GM12878 (cell line): ENCODE measurements around the gene PALLD. TPM values are rescaled to one million over a fixed set of nuclear protein-coding genes. Genes with fewer than 3 reads are reported as not detected.

Experiments used
- ATAC-seq: fragments of 200-7000 bp; cut with Tn5 transposase; 3 replicates; pipeline ENCODE4 v1.9.1; 2020; ENCODE audit warnings: mild to moderate bottlenecking, moderate library complexity
- BruUV-seq: library from RNA; stranded (reverse); fragments of 400-500 nt; replicated peaks from 2 replicates; lab custom pipeline; 2021; lab: Mats Ljungman, UMichigan
- CTCF ChIA-PET: fragments of 300-600 bp; sonication (Branson Sonifier 250); formaldehyde crosslinking; extraction: SDS; loops from one replicate; lab custom pipeline; 2021; ENCODE audit warnings: inconsistent platforms; lab: Yijun Ruan, JAX
- POLR2A ChIA-PET: fragments of 350-600 bp; formaldehyde crosslinking; extraction: SDS; loops from one replicate; lab custom pipeline; 2021; ENCODE audit warnings: inconsistent platforms; lab: Charles Lee
- RAD21 ChIA-PET: fragments of 300-600 bp; sonication (Branson Sonifier 250); formaldehyde crosslinking; loops from one replicate; lab custom pipeline; 2023; ENCODE audit warnings: antibody characterized with exemption; ENCODE audit not compliant: unreplicated experiment; lab: Charles Lee
- SMC1A ChIA-PET: fragments of 300-600 bp; sonication (Branson Sonifier 250); formaldehyde crosslinking; loops from one replicate; lab custom pipeline; 2023; ENCODE audit not compliant: unreplicated experiment, uncharacterized antibody; lab: Charles Lee
- DNase-seq: peaks from one replicate; pipeline ENCODE4 v3.0.0-alpha.2; 2011; ENCODE audit warnings: low read depth, low spot score
- FAIRE-seq: peaks from 3 replicates; lab custom pipeline; 2011; peaks lifted over from hg19 to GRCh38; lab: Jason Lieb, UNC
- H2AFZ ChIP-seq: 2 replicates; pipeline ENCODE4 v1.6.0; 2011; ENCODE audit warnings: low read depth, low read length, control low read depth; ENCODE audit not compliant: control insufficient read depth
- H3K27ac ChIP-seq: 2 replicates; pipeline ENCODE4 v1.5.1; 2011; ENCODE audit warnings: control low read depth; ENCODE audit not compliant: control insufficient read depth, insufficient read depth
- H3K27me3 ChIP-seq, 2 experiments: replicated peaks in 1 of 2; 2 replicates each; pipeline versions ENCODE4 v1.6.0 to v1.6.1; 2011; ENCODE audit warnings: low read length in 1 of 2; ENCODE audit not compliant: control insufficient read depth in 2 of 2, insufficient read depth in 2 of 2
- H3K36me3 ChIP-seq, 2 experiments: 2 replicates each; pipeline ENCODE4 v1.5.1; 2011; ENCODE audit warnings: low read length in 1 of 2; ENCODE audit not compliant: control insufficient read depth in 2 of 2, insufficient read depth in 2 of 2
- H3K4me1 ChIP-seq: 2 replicates; pipeline ENCODE4 v1.6.1; 2011; ENCODE audit warnings: mild to moderate bottlenecking, low read length, moderate library complexity, mixed read lengths; ENCODE audit not compliant: control insufficient read depth, insufficient read depth
- H3K4me2 ChIP-seq: 2 replicates; pipeline ENCODE4 v1.6.0; 2011; ENCODE audit warnings: control low read depth; ENCODE audit not compliant: control insufficient read depth, insufficient read depth
- H3K4me3 ChIP-seq: fragments of 200-600 bp; sonication (generic); 2 replicates; pipeline ENCODE4 v1.5.1; 2016
- H3K79me2 ChIP-seq: 2 replicates; pipeline ENCODE4 v1.6.0; 2011; ENCODE audit warnings: low read length; ENCODE audit not compliant: control insufficient read depth, insufficient read depth
- H3K9ac ChIP-seq: 2 replicates; pipeline ENCODE4 v1.8.0; 2011; ENCODE audit warnings: low read length, control low read depth, mixed read lengths; ENCODE audit not compliant: control insufficient read depth, insufficient read depth
- H3K9me3 ChIP-seq: replicated peaks from 3 replicates; pipeline ENCODE4 v1.5.1; 2011; ENCODE audit warnings: mild to moderate bottlenecking, low read length; ENCODE audit not compliant: control insufficient read depth, insufficient read depth
- H4K20me1 ChIP-seq: 2 replicates; pipeline ENCODE4 v1.6.0; 2011; ENCODE audit not compliant: control insufficient read depth, insufficient read depth
- CHD2 ChIP-seq: IDR thresholded peaks from 2 replicates; pipeline ENCODE4 v1.6.1; 2011; ENCODE audit warnings: low read depth, low read length, improper control_type of control experiment, borderline replicate concordance
- HCFC1 ChIP-seq: fragments of 150-350 bp; IDR thresholded peaks from 2 replicates; pipeline ENCODE4 v1.6.1; 2014; ENCODE audit warnings: low read length
- IKZF2 ChIP-seq, 2 experiments: fragments of 450-650 bp; IDR thresholded peaks; 2 replicates each; pipeline ENCODE4 v1.6.1; 2017; ENCODE audit warnings: mild to moderate bottlenecking in 2 of 2, moderate library complexity in 2 of 2
- RAD21 ChIP-seq: IDR thresholded peaks from 2 replicates; pipeline ENCODE4 v1.6.1; 2011; ENCODE audit warnings: mild to moderate bottlenecking, low read depth, low read length, moderate library complexity; ENCODE audit not compliant: insufficient read depth
- RUNX3 ChIP-seq: IDR thresholded peaks from 2 replicates; pipeline ENCODE4 v1.6.1; 2012; ENCODE audit warnings: low read length, inconsistent platforms
- SKIL ChIP-seq: fragments of 450-650 bp; IDR thresholded peaks from 2 replicates; pipeline ENCODE4 v1.6.1; 2017; ENCODE audit warnings: mild to moderate bottlenecking, low read depth, inconsistent platforms; ENCODE audit not compliant: poor library complexity, severe bottlenecking
- SMC3 ChIP-seq: IDR thresholded peaks from 2 replicates; pipeline ENCODE4 v1.6.1; 2011; ENCODE audit warnings: low read length, improper control_type of control experiment, borderline replicate concordance
- TCF12 ChIP-seq: IDR thresholded peaks from 2 replicates; pipeline ENCODE4 v1.6.1; 2011; ENCODE audit warnings: low read depth, mild to moderate bottlenecking, low read length
- WGBS: methylation state at CpG from one replicate; pipeline ENCODE4 v1.1.6; 2016; ENCODE audit warnings: low lambda C conversion rate; ENCODE audit not compliant: insufficient replicate concordance, insufficient coverage; ENCODE audit errors: missing lambda C conversion rate; 5-methylcytosine and 5-hydroxymethylcytosine counted together
- in situ Hi-C: fragments of 300-500 bp; cut with MboI; formaldehyde crosslinking; loops from 9 replicates; pipeline ENCODE4 v1.14.3; 2018; ENCODE audit warnings: mixed read lengths
- intact Hi-C: fragments of 100-400 bp; cut with micrococcal nuclease; formaldehyde crosslinking; loops from one replicate; pipeline ENCODE4 v1.14.2; 2022; ENCODE audit not compliant: unreplicated experiment
- polyA plus RNA-seq, 11 experiments: library from polyadenylated mRNA; depleted of rRNA in 4 of 11; unstranded in 6 of 11; stranded (reverse) in 5 of 11; fragments of >200 nt; fragmentation: Nextera tagmentation in 4 of 11; fragmentation: Illumina TruSeq in 1 of 11; extraction: Ambion mirVana in 4 of 11; extraction: Trizol in 1 of 11; gene quantifications; 1 replicate in 1 of 11; 2 replicates in 10 of 11; pipeline versions ENCODE4 v1.2.1 to v1.2.3, GENCODE V29; 2011 to 2016; ENCODE audit warnings: inconsistent platforms in 2 of 11, missing spikeins in 2 of 11, low read depth in 1 of 11
- total RNA-seq, 4 experiments: library from RNA; depleted of rRNA in 3 of 4; stranded (reverse); fragments of >200 nt in 3 of 4; fragmentation: Illumina TruSeq in 1 of 4; extraction: Trizol in 1 of 4; gene quantifications; 2 replicates each; pipeline versions ENCODE4 v1.2.1 to v1.2.3, GENCODE V29; 2013 to 2021
- TF ChIP-seq, protein P1 (sequence below): IDR thresholded peaks from 2 replicates; pipeline ENCODE4 v1.6.1; 2011; ENCODE audit warnings: borderline replicate concordance, low read depth, mild to moderate bottlenecking, moderate library complexity, low read length; ENCODE audit not compliant: insufficient read depth, poor library complexity, severe bottlenecking
- TF ChIP-seq, protein P2 (sequence below), 3 experiments: IDR thresholded peaks in 2 of 3; conservative IDR thresholded peaks in 1 of 3; 2 replicates each; pipeline ENCODE4 v1.5.1; 2011; ENCODE audit warnings: low read depth in 3 of 3, low read length in 3 of 3, mild to moderate bottlenecking in 3 of 3, control low read depth in 2 of 3, moderate library complexity in 2 of 3, inconsistent platforms in 1 of 3, mixed read lengths in 1 of 3; ENCODE audit not compliant: control insufficient read depth in 2 of 3, insufficient read depth in 1 of 3; ENCODE audit errors: extremely low read depth in 1 of 3

The PALLD gene
- total and polyA plus RNA-seq, 10 of the 15 experiments (the other 5 are each of a cell fraction or from before 2014, with no cell fraction given), result 1.0 to 7.7 (median 1.7) TPM

GRCh38 chr4:168584321-168584771 is 87.5 kb downstream of the PALLD start (continued):
- TF ChIP-seq SKIL (no peak), CHD2 (no peak), TCF12 (no peak), HCFC1 (no peak), RUNX3 (peak; percentile 57)

DNA sequence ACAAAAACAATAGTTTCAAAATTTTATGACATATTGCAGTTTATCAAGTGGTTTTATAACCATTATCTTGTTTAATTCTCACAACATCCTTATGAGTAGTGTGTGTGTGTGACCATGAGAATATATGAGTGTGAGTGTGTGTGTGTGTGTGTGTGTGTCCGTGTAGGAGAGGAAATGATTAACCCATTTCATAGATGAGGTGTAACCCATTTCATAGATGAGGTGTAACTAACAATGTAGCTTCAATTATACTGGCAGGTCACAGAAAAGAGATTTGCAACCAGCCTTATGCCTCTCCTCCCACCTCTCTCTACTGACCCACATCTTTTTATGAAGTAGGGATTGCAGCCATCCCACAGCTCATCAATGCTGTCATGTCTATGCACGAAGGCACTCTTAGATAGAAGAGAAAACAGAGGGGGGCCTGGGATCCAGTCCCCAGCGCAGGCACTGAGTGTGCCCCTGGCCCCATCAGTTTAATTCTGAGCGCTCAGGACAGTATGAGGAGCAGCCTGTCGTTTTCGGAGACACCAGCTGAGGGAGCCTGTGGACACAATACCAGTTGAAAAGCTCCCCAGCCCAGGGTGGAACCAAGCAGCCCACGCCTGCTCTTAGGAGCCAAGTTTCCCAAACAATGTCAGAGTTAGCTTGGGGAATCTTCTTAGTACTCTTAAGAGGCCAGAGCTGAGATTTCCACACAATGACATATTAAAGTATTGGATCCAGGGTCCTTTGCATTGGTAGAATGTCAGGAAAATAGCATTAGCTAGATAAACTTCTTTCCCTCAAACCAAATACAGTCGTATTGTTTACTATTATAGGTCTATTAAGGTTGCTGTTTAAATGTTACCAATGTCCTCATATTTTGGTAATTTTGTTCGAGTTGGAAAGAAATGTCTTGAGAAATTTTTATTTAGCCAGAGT is 88.6 kb downstream of the PALLD start:
- WGBS, result 10% methylated on average over 9 of the region's 9 CpGs
- Histone ChIP-seq H4K20me1 (no peaks in the 10 kb centered on the region), H3K4me2 (no peak overlapping the region), H3K27ac (no peak overlapping the region), H3K27me3 (no peaks in the 10 kb centered on the region), H2AFZ (no peak overlapping the region), H3K79me2 (no peaks in the 10 kb centered on the region), H3K9ac (no peak overlapping the region), H3K4me3 (no peak overlapping the region), H3K4me1 (no peaks in the 10 kb centered on the region), H3K9me3 (no peaks in the 10 kb centered on the region), H3K36me3 (no peaks in the 10 kb centered on the region)
- RAD21 ChIA-PET, result interaction anchor here (0.5 to 3.5 kb wide), 18 partner anchors 10 to 991 kb away, joined by 3 to 52 read pairs (median 3); no protein-coding TSS in a partner anchor
- intact Hi-C loops (loop anchor here (1.0 to 10.0 kb wide), 5 partner anchors 127 to 419 kb away; no protein-coding TSS in a partner anchor), in situ Hi-C loops (loop anchor here (5.0 kb wide), 1 partner anchor 337 kb away; no protein-coding TSS in a partner anchor)
- SMC1A ChIA-PET, result interaction anchor here (0.7 to 3.5 kb wide), 26 partner anchors 9 to 900 kb away, joined by 3 to 65 read pairs (median 4); no protein-coding TSS in a partner anchor
- TF ChIP-seq, protein P1, sequence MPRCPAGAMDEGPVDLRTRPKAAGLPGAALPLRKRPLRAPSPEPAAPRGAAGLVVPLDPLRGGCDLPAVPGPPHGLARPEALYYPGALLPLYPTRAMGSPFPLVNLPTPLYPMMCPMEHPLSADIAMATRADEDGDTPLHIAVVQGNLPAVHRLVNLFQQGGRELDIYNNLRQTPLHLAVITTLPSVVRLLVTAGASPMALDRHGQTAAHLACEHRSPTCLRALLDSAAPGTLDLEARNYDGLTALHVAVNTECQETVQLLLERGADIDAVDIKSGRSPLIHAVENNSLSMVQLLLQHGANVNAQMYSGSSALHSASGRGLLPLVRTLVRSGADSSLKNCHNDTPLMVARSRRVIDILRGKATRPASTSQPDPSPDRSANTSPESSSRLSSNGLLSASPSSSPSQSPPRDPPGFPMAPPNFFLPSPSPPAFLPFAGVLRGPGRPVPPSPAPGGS, result no peak
- TF ChIP-seq IKZF2 (IDR thresholded peaks at IDR 0.05) (no peak), RUNX3 (no peak), RAD21 (peak; percentile 47), SMC3 (peak; percentile 47; the same call in 1 of the 2 replicates)
- TF ChIP-seq, protein P2, sequence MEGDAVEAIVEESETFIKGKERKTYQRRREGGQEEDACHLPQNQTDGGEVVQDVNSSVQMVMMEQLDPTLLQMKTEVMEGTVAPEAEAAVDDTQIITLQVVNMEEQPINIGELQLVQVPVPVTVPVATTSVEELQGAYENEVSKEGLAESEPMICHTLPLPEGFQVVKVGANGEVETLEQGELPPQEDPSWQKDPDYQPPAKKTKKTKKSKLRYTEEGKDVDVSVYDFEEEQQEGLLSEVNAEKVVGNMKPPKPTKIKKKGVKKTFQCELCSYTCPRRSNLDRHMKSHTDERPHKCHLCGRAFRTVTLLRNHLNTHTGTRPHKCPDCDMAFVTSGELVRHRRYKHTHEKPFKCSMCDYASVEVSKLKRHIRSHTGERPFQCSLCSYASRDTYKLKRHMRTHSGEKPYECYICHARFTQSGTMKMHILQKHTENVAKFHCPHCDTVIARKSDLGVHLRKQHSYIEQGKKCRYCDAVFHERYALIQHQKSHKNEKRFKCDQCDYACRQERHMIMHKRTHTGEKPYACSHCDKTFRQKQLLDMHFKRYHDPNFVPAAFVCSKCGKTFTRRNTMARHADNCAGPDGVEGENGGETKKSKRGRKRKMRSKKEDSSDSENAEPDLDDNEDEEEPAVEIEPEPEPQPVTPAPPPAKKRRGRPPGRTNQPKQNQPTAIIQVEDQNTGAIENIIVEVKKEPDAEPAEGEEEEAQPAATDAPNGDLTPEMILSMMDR (IDR thresholded peaks at IDR 0.05 in 2 of 3, conservative IDR thresholded peaks at IDR 0.05 in 1 of 3; ENCODE audit: control insufficient read depth in 2 of 3, extremely low read depth in 1 of 3, insufficient read depth in 1 of 3, low read depth in 3 of 3, low read length in 3 of 3), result peak; percentile 38 to 63 (median 63); a peak in 5 of 6 replicates
- no TSS peak for BruUV-seq
- FAIRE-seq, result peak; percentile 69
- peak; percentile 98 for ATAC-seq
- POLR2A ChIA-PET, result interaction anchor here (0.6 kb wide), 1 partner anchor 334 kb away, joined by 3 read pairs; no protein-coding TSS in a partner anchor
- CTCF ChIA-PET, result interaction anchor here (0.7 to 5.8 kb wide), 37 partner anchors 9 to 1087 kb away, joined by 3 to 108 read pairs (median 4); partner anchors contain the start of gene PALLD
- DNase-seq, result no peak
